GM19395 (cell line): ENCODE measurements around the gene HTRA1.

Experiments
- ATAC-seq: cut with Tn5 transposase; IDR thresholded peaks from one replicate; pipeline ENCODE4 v1.9.1; 2021; ENCODE audit warnings: mild to moderate bottlenecking, moderate library complexity; ENCODE audit not compliant: unreplicated experiment

The HTRA1 gene

GRCh38 chr10:122461367-122461728 lies at the start of gene HTRA1:
Gene HTRA1, plus strand, starts transcription at chr10:122461553. Its CDS starts 100 bp downstream, at chr10:122461653.
- no peak for ATAC-seq

GRCh38 chr10:122413327-122413726 lies 48.0 kb upstream of the HTRA1 start:
- no peak for ATAC-seq

GRCh38 chr10:122417667-122418066 lies 43.7 kb upstream of the HTRA1 start:
- no peak for ATAC-seq

GRCh38 chr10:122419016-122419415 lies 42.3 kb upstream of the HTRA1 start:
- no peak for ATAC-seq

- no peak for ATAC-seq
Observed at GRCh38 chr10:122419876-122420623, 41.3 kb upstream of the HTRA1 start.

- ATAC-seq = no peak
Observed at GRCh38 chr10:122420624-122421007, 40.7 kb upstream of the HTRA1 start.

GRCh38 chr10:122421054-122421625 lies 40.2 kb upstream of the HTRA1 start:
- ATAC-seq = no peak

- ATAC-seq = no peak
Observed at GRCh38 chr10:122421742-122422141, 39.6 kb upstream of the HTRA1 start.

- no peak for ATAC-seq
Observed at GRCh38 chr10:122422266-122422989, 38.9 kb upstream of the HTRA1 start.

- no peak for ATAC-seq
Observed at GRCh38 chr10:122424059-122424458, 37.3 kb upstream of the HTRA1 start.

GRCh38 chr10:122426829-122427228 lies 34.5 kb upstream of the HTRA1 start:
- ATAC-seq = no peak

- no peak for ATAC-seq
Observed at GRCh38 chr10:122427280-122427679, 34.1 kb upstream of the HTRA1 start.

- ATAC-seq = no peak
Observed at GRCh38 chr10:122435212-122435827, 26.0 kb upstream of the HTRA1 start.

- ATAC-seq = no peak
Observed at GRCh38 chr10:122441961-122442360, 19.4 kb upstream of the HTRA1 start.

GRCh38 chr10:122445469-122445868 lies 15.9 kb upstream of the HTRA1 start:
- ATAC-seq = no peak

- ATAC-seq = no peak
Observed at GRCh38 chr10:122445904-122446303, 15.4 kb upstream of the HTRA1 start.

GRCh38 chr10:122446668-122447423 lies 14.5 kb upstream of the HTRA1 start:
- no peak for ATAC-seq

GRCh38 chr10:122448600-122448999 lies 12.8 kb upstream of the HTRA1 start:
- ATAC-seq = no peak

- no peak for ATAC-seq
Observed at GRCh38 chr10:122449153-122449552, 12.2 kb upstream of the HTRA1 start.

GRCh38 chr10:122450353-122450990 lies 10.9 kb upstream of the HTRA1 start:
- no peak for ATAC-seq
